ENCODE data around the gene DHRS4L2.
"Not testable (repeated sequence)": the region's sequence is repeated elsewhere in the genome, so short reads cannot be mapped to it uniquely, and the experiment has no call there.

Gene DHRS4L2

DNA sequence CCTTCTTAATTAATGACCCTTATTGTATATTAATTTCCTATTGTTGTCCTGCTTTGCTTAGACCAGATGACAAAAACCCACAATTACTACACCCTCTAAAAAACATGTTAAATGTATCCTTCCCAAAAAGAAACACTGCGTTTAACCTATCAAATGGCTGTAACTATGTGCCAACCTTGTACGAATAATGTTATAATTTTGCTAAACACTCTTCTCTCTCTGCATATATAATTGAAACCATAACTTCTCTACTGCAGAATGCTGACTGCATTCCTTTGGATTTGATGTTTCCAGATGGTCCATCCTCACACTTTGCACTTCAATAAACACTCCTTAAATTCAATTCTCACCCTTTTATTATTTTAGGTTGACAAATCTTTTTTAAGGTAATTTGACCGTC, 31.8 kb downstream of the DHRS4L2 start:
- not testable (repeated sequence) for DNase-seq

DNA sequence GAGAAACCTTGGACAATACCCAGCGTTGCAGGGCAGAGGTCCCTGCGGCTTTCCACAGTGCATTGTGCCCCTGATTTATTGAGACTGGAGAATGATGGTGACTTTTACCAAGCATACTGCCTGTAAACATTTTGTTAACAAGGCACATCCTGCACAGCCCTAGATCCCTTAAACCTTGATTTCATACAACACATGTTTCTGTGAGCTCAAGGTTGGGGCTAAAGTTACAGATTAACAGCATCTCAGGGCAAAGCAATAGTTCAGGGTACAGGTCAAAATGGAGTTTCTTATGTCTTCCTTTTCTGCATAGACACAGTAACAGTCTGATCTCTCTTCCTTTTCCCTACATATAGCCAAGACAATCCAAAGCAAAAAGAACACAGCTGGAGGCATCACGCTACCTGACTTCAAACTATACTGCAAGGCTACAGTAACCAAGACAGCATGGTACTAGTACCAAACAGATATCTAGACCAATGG, 36.2 kb downstream of the DHRS4L2 start:
- DNase-seq: not testable (repeated sequence)

DNA sequence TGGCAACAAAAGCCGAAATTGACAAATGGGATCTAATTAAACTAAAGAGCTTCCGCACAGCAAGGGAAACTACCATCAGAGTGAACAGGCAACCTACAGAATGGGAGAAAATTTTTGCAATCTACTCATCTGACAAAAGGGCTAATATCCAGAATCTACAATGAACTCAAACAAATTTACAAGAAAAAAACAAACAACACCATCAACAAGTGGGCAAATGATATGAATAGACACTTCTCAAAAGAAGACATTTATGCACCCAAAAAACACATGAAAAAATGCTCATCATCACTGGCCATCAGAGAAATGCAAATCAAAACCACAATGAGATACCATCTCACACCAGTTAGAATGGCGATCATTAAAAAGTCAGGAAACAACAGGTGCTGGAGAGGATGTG, 41.0 kb downstream of the DHRS4L2 start:
- DNase-seq: not testable (repeated sequence)

DNA sequence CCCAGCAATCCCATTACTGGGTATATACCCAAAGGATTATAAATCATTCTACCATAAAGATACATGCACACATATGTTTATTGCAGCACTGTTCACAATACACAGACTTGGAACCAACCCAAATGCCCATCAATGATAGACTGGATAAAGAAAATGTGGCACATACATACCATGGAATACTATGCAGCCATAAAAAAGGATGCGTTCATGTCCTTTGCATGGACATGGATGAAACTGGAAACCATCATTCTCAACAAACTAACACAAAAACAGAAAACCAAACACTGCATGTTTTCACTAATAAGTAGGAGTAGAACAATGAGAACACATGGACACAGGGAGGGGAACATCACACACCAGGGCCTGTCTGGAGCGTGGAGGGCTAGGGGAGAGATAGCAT, 42.6 kb downstream of the DHRS4L2 start:
- not testable (repeated sequence) for DNase-seq

DNA sequence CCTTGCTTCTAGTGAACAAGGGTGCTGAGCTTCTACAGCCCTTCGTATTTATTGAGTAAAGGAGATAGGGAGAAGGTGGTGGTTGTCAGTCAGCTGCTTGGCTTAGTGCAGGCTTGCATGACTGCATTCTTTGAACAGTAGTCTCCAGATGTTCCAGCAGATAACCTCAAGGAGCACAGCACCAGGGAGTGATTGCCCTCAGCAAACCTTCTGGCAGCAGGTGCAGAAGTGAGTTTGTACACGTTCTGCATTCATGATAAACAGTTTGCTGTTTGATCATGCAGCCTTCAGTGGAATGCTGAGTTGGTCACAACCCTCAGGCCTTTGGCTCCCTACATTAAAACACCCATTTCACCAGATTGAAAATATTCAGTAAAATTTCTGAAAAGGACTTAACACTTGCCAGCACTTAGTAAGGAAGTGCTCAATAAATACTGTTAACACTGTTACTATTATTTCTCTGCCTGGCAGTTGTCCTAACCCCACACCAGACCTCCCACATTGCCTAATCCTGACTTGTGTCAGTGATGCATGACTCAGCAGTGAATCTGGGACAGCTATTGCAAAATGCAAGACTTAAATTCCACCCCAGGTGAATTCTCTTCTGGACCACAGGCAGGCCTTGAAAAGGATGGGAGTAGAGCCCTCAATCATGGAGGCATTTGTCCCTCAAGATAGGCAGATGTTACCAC, 44.1 kb downstream of the DHRS4L2 start:
- no peak for DNase-seq

DNA sequence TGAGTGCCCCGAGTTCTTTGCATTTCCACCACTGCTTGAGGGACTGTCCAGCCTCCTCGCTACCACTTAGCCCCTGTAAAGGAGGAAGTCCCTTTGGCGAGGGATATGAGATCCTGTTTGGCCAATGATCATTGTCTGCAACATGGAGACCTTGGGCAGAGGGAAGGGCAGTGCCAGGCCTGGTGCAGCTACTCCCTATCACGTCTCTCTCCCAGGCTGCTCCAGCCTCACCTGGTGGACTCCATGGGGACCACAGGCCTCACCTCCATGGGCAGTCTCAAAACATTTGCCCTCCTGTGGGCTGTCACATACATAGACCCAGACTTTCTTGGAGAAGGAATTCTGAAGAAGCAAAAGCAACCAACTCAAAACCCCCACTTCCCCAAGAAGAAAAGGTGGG, 47.0 kb downstream of the DHRS4L2 start:
- DNase-seq: not testable (repeated sequence)

DNA sequence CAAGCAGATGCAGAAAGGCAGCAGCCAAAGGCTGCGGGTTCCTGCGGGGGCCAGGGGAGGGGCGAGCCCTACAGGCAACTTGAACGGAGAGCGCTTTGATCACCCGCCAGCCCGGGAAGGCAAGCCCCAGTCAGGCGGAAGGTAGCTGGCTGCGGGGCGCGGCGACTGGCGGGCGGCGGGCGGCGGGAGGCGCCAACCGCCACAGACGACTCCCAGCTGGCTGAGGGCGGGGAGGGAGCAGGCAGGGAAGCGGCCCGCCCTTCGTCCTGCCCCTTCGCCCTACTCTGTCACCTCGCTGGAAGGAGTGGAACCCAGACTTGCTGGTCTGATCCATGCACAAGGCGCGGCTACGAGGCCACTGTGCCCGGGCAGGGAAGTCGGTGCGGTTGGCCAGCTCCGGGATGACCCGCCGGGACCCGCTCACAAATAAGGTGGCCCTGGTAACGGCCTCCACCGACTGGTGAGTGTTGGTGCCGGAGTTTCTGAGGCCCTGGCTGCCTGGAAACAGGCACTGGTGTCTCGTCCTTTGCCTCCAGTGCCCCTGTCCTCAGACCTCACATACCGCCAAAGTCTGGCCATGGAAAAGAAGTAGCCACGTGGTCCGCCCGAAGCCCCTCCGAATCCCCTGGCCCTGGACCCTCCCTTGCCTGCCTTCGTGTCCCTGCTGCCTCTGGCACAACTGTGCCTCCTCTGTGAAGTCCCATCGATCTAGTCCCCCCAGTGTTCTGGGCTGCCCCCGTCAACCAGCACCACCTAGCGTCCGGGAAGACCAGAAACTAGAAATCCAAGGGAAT, 47.6 kb downstream of the DHRS4L2 start:
- peak; percentile 56 for DNase-seq

DNA sequence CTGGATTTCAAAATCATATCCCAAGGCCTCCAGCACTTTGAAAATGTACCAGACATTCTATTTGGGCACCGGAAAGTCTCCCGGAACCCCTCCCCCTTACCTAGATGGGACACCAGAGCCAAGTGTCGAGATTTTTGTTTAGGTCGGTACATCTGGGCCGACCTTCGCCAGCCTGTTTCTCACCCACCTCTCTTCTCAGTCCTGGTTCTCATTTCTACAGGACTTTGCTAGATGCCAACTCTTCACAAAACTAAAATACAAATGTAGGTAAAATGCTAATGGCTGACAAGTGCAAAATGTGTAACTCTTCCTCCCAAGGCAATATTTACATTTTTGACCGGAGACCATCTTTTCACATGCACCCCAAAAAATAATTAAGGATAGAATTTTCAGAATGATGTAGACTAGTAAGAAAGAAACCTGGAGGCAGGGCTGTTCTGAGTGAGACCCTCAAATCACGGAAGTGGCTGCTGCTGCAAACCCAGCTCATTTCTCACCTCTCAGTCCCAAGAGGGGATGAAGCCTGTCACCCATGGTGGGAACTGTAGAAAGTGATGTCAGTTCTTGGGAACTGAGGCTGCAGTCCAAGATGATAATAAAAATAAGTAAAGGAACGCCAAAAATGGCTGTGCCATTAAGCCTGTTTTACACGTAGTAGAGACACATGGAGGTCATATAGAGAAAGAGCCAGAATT, 48.4 kb downstream of the DHRS4L2 start:
- not testable (repeated sequence) for DNase-seq

DNA sequence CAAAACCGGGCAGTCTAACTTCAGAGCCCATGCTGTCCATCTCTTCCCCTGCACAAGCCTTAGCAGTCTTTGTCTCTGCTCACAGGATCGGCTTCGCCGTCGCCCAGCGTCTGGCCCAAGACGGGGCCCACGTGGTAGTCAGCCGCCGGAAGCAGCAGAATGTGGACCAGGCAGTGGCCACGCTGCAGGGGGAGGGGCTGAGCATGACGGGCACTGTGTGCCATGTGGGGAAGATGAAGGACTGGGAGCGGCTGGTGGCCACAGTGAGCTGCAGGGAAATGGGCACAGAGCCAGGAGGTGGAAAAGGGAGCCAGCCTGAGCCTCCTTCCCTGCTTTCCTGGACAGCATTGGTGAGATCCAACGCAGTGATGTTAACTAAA, 48.9 kb downstream of the DHRS4L2 start:
- DNase-seq: no peak

DNA sequence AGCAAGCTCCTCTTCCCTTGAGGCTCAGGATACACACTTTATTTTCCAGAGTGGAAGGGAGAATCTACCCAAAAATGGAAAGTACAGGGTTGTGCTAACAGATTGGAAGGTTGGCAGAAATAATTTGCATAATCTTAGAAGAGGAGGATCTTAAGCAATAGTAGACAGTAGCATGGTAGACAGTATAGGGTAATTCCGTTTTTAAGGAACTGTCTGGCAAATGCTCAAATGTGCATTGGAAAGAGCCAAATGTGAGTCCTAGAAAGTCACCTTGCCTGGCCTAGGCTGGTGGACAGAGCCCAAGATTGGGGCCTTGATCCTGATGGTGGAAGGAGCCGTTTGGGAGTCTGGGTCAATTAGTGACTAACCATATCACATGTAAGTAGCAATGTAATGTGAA, 50.0 kb downstream of the DHRS4L2 start:
- no peak for DNase-seq

DNA sequence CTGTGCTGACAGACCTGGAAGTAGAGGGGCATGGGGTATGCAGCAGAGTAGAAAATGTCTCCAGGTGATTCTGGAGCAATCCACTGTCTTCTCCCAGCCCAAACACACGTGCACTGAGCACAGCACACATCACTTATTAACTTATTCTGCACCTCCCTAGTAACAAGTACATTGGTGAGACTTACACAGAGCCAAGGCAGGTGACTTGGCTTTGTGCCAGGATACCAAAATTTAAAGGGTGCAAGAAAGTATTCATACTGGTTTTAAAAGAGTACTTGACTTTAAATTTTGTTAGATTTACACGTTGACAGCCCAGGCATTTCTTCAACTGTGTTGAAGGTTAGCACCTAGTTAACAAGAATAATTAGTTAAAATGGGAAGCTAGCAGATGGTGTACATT, 52.0 kb downstream of the DHRS4L2 start:
- DNase-seq: no peak

DNA sequence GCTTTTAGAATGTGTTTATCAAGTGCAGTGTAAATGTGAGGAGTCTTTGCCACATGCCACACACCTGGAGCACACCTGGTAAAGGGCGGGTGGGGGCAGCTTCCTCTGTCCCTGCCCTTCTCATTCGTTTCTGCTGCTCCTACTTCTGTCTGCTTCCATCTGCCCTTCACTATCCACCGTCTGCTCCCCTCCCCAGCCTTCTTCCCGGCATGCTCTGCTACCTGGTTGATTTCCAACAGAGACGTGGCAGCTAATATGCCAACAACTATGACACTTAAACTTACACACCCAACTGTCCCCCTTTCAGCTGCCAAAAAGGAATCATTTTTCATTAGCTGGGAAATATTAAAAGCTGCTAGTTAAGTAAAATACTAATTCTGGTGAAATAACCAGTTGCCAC, 54.0 kb downstream of the DHRS4L2 start:
- no peak for DNase-seq

DNA sequence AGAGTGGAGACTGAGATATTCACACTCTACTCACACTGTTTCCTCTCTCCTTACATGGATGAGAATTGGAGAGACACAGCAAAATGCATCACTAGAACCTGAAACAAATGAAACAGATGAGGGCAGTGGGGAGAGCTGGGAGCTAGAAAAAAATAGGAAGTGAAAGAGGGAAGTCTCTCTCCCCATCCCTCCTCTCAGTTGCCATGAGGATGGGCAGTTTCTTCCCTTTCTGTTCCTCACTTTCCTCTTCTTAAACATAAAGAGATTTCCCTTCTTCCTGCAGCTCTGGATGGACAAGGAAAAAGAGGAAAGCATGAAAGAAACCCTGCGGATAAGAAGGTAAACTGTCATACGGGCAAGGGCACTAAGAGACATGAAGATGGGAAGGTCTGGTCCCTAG, 60.3 kb downstream of the DHRS4L2 start:
- not testable (repeated sequence) for DNase-seq

DNA sequence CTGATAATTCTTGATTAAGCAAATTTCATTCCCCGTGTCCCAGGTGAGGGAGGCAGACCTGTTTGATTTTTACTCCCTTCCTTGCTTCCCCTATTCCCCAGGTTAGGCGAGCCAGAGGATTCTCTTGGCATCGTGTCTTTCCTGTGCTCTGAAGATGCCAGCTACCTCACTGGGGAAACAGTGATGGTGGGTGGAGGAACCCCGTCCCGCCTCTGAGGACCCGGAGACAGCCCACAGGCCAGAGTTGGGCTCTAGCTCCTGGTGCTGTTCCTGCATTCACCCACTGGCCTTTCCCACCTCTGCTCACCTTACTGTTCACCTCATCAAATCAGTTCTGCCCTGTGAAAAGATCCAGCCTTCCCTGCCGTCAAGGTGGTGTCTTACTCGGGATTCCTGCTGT, 62.0 kb downstream of the DHRS4L2 start:
- DNase-seq: not testable (repeated sequence)

DNA sequence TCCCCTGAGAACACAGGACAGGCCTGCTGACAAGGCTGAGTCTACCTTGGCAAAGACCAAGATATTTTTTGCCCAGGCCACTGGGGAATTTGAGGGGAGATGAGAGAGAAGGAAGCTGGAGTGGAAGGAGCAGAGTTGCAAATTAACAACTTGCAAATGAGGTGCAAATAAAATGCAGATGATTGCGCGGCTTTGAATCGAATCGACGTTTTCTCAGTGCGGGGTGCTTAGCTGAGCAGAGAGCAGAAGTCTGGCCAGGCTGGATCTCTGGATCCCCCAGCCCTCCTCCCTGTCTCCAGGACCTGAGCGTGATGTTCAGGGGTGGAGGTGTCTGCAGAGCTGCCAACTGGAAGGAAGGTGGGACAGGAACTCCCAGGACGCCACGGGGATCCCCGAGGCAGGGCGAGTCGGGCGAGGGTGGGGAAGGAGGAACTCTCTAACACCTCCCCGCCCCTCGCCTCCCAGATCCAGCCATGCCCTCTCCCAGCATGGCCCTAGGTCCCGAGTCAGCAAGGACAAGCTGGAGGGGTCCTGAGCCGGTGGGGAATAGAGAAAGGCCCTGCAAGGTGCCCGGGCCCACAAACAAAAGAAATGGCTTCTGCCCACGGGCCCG, 62.6 kb downstream of the DHRS4L2 start:
- no peak for DNase-seq

DNA sequence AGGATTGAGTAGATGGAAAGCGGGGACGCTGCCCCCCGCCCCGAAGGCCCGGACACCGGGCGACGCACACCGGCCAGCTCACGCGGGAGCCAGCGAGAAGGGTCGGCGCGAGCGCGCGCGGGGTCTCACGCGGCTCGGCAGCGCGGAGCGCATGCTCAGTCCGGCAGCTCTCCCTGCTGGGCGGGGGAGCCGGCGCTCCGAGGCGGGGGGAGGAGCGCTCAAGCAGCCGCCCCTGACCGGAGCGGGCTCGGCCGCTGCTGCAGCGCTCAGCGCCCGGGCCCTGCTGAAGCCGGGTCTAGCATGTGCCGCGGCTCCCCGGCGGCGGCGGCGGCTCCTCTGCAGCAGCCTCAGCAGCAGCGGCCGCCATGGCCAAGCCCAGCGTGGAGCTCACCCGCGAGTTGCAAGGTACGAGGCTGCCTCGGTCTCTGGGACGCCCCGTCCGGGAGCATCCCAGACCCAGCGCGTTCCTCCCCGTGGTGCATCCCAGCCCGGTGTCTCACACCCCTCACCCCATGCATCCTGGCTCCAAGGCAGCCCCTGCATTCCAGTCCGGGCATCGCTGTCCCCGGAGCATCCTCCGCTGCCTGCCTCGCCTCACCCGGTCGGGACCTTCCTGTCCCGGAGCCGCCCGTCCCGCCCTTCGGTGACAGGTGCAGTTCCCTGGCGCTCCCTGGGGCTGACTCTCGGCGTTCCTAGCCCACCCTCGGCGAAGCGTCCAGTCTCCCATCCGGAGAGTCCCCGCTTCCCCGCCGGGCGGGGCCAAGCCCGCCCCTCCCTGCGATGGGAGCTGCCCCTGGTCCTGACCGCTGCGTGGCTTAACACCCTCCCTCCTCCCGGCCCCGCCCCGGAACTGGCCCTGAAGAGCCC, 63.3 kb downstream of the DHRS4L2 start, which contains the start of gene CARMIL3:
TSS of gene CARMIL3 (plus strand) at position 221 of the 867 bp plus-strand sequence. CDS start at position 366, 145 bp downstream.
- DNase-seq: no peak

DNA sequence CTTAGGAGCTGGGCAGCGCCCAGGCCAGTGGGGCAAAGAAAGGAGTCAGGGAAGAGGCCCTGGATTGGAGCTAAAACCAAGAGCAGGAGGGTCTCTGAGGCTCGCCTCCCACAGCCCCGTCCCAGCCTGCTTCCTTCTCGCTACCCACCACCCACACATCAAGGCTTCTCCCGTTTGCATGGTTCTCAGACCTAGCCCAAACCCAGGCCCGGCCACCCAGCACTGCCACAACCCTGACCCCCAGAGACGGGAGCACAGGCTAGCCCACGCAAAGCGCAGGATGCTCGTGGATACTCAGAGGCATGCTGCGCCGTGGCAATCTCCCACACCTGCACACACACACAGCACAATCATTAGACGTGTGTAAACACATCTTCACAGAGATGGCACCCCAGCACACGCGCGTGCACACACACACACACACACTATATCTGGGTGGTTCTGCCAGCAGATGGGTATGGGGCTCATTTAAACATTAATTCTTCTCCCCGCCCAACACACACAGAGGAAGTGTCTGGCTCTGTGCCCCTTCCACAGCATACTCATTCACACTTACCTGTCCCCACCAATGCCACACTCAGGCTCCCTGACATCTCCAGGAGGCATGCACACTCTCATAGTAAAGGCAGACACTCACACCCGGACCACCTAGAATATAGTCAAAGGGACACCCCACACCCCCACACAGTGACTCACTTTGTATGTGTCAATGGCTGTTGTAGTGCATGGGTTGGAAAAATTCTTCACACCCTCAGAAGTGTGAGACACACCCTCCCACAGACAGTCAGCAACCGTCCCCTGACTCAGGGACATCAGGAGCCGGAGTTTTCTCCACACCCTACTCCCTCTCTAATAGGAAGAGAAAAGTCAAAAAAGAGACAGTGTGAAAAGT, 64.2 kb downstream of the DHRS4L2 start:
- no peak for DNase-seq

DNA sequence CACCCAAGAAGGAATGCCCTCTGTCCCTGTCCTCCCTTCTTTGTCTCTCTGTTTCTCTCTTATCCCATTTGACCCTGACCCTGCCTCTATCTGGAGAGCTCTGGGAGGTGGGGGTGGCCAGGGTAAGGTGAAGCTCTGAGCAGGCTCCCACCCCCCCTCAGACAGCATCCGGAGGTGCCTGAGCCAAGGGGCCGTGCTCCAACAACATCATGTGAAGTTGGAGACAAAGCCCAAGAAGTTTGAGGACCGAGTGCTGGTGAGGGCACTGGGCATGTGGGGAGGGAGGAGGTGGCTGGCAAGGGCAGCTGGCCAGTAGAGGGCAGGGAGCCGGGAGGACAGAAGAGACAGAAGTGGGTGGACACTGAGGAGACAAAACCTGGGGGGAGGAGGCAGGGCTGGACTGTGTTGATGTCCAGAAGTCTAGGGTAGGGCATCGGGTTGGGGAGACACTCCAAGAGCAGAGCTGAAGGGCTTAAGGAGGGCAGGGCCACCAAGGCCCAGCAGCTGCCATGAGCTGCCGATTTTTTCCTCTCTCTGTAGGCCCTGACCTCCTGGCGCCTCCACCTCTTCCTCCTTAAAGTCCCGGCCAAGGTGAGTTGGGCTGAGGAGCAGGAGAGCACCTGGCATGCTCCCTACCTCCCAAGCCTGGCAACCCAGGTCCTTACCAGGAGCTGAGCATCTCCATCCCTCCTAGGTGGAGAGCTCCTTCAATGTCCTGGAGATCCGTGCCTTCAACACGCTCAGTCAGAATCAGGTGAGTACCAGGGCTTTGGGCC, 65.0 kb downstream of the DHRS4L2 start:
- no peak for DNase-seq

DNA sequence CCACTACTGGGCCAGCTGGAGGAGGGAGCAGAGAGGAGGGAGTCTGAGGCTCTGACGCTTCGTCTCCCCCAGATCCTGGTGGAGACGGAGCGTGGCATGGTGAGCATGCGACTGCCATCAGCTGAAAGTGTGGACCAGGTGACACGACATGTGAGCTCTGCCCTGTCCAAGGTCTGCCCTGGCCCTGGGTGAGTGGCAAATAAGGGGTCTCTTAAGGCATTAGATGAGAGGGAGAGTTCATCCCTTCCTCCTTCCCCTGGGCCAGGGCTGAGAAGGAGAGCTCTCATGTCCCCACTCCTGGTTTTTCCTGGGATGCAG, 65.6 kb downstream of the DHRS4L2 start:
- DNase-seq: no peak

DNA sequence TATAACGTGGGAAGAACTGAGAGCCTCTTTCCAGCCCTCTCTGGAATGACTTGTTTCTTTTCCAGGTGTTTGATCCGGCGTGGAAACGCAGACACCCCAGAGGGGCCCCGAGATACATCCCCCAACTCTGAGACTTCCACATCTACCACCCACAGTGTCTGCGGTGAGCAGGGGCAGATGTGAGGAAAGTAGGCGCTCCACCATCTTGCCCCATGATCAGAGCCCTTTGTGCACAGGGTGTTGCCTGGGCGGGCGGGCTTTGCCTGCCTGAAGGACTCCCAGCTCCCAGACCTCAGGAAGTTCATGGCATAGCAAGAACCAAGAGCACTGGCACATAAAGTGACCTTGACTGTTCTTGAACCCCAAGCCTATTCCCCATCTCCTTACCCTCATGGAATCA, 65.9 kb downstream of the DHRS4L2 start:
- no peak for DNase-seq
